Memory B cell (primary cell): ENCODE measurements around the gene P4HA1.
A peak's percentile ranks its signal among the peaks of the same experiment; 100 is the strongest.
"Not testable (repeated sequence)": the region's sequence is repeated elsewhere in the genome, so short reads cannot be mapped to it uniquely, and the experiment has no call there.

ENCODE experiments used
- ATAC-seq: fragments of 150-1000 bp; cut with Tn5 transposase; 2 replicates; pipeline ENCODE4 v1.10.0; 2021; ENCODE audit warnings: low read depth, mild to moderate bottlenecking, moderate library complexity
- DNase-seq, 2 donors: peaks; one replicate each; pipeline ENCODE4 v3.0.0; 2022; ENCODE audit warnings: low spot score in 2 of 2
- H3K27ac Mint-ChIP-seq: one replicate; pipeline ENCODE4 v1.8.0; 2022; ENCODE audit warnings: mild to moderate bottlenecking, moderate library complexity, mixed read lengths
- H3K27me3 Mint-ChIP-seq: one replicate; pipeline ENCODE4 v1.8.0; 2022; ENCODE audit warnings: mixed read lengths
- H3K36me3 Mint-ChIP-seq: one replicate; pipeline ENCODE4 v1.8.0; 2022; ENCODE audit warnings: mild to moderate bottlenecking, mixed read lengths
- H3K4me1 Mint-ChIP-seq: one replicate; pipeline ENCODE4 v1.8.0; 2022; ENCODE audit warnings: mixed read lengths
- H3K4me3 Mint-ChIP-seq: one replicate; pipeline ENCODE4 v1.8.0; 2022; ENCODE audit warnings: mild to moderate bottlenecking, moderate library complexity, mixed read lengths
- H3K9me3 Mint-ChIP-seq: one replicate; pipeline ENCODE4 v1.8.0; 2022; ENCODE audit warnings: mixed read lengths

P4HA1 gene

DNA sequence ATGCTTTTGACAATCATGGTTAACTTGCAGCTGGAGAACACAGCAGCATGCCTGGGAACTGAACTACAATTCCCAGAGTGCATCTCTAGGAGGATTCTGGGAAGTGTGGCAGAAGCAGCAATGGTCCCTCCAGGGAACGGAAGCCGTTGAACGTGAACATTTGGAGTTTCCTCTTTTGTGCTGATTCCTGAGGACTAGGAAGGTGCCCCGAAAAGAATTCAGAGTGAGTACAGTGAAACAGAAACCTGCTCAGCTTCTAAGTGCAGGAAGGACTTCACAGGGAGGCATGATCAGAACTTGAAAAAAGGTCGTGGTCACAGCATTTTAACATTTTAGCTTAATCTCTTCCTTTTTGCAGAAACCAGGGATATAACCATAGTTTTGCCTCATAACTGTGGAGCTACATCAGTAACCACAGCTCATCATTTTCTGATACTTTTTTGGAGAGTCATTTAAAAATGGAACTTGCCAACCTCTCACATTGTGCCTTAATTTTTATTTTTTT, 13.7 kb upstream of the P4HA1 start, which contains the start of gene NUDT13:
NUDT13 (plus strand) TSS at position 111 of the 505 bp plus-strand sequence. CDS start 3,911 bp downstream, outside the sequence.
- Mint-ChIP-seq H3K36me3 (peaks cover 15% of the 10 kb centered on the region), H3K4me1 (peaks cover 3% of the 10 kb centered on the region), H3K4me3 (peak within 1 kb of the TSS; percentile 88), H3K27ac (peak within 1 kb of the TSS; percentile 78), H3K9me3 (peaks cover 4% of the 10 kb centered on the region), H3K27me3 (no peaks in the 10 kb centered on the region)
- peak; percentile 89 for ATAC-seq
- peak in 1 of 2 donors; percentile 20 for DNase-seq

DNA sequence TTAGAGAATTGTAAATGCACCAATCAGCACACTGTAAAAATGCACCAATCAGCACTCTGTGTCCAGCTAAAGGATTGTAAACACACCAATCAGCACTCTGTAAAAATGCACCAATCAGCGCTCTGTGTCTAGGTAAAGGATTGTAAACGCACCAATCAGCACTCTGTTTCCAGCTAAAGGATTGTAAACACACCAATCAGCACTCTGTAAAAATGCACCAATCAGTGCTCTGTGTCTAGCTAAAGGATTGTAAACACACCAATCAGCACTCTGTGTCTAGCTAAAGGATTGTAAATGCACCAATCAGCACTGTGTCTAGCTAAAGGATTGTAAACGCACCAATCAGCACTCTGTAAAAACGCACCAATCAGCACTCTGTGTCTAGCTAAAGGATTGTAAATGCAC, 12.6 kb upstream of the P4HA1 start:
- H3K4me3 Mint-ChIP-seq, H3K4me1 Mint-ChIP-seq, ATAC-seq, DNase-seq, H3K27me3 Mint-ChIP-seq, H3K9me3 Mint-ChIP-seq, H3K27ac Mint-ChIP-seq: not testable (repeated sequence)
- H3K36me3 Mint-ChIP-seq = peaks cover 15% of the 10 kb centered on the region

DNA sequence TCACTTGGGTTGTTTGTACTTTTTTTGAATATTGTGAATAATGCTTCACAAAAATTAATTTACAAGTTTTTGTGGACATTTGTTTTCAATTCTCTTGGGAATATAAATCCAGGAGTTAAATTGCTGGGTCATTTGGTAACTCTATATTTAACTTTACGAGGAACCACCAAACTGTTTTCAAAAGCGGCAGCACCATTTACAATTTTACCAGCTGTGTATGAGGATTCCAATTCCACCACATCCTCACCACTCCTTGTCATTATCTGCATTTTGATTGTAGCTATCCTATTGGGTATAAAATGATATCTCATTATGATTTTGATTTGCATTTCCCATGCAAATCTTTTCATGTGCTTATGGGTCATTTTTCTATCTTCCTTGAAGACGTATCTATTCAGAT, 9.6 kb upstream of the P4HA1 start:
- ATAC-seq (no peak), DNase-seq (no peak)
- Mint-ChIP-seq H3K9me3 (peaks cover 4% of the 10 kb centered on the region), H3K27ac (no peak overlapping the region), H3K27me3 (no peaks in the 10 kb centered on the region), H3K4me1 (peaks cover 3% of the 10 kb centered on the region), H3K36me3 (peaks cover 18% of the 10 kb centered on the region), H3K4me3 (no peak overlapping the region)

DNA sequence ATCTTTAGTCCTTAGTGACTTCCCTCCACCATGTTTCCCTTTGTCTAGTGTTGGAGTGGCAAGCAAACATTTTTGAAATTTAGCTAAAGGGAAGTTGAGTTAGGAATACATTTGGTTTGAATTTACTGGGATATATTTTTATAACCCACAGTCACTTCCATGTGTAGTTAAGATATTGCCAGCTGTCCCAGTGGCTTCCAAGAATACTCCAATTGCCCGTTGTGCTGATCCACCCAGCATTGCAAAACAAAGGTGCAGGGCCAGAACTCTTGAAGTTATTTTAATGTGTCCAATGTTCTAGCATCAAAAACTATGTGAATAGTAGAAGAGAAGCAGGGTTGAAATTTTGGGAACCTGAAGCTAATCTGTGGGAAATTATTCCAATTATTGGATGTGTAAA, 2.5 kb upstream of the P4HA1 start:
- peaks cover 3% of the 10 kb centered on the region for H3K36me3 Mint-ChIP-seq
- no peaks in the 10 kb centered on the region for H3K27me3 Mint-ChIP-seq
- no peak overlapping the region for H3K27ac Mint-ChIP-seq
- peaks cover 10% of the 10 kb centered on the region for H3K4me1 Mint-ChIP-seq
- no peak for DNase-seq
- H3K4me3 Mint-ChIP-seq = no peak overlapping the region
- no peaks in the 10 kb centered on the region for H3K9me3 Mint-ChIP-seq
- ATAC-seq = no peak

DNA sequence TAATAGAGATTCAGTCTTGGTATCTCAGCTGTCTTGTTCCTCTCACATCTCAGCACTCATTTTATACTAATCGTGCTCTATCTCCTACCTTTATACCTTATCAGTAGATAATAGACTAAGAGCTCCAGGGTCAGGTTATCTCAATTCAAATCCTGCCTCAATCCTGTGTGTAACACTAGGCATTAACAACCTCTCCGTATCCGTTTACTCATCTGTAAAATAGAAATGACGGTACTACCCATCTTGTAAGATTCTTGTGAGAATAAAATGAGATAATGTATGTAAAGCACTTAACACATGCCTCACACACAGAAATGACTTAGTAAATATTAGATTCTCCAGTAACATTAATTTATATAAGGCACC, 622 bp upstream of the P4HA1 start:
- H3K4me3 Mint-ChIP-seq = peak overlapping the region; percentile 96
- DNase-seq (no peak), ATAC-seq (no peak)
- peaks cover 3% of the 10 kb centered on the region for H3K36me3 Mint-ChIP-seq
- H3K27me3 Mint-ChIP-seq = no peaks in the 10 kb centered on the region
- peak overlapping the region; percentile 99 for H3K27ac Mint-ChIP-seq
- H3K4me1 Mint-ChIP-seq = peaks cover 10% of the 10 kb centered on the region
- H3K9me3 Mint-ChIP-seq = no peaks in the 10 kb centered on the region

- DNase-seq = peak; percentile 65 to 67
- Mint-ChIP-seq H3K4me3 (peak overlapping the region; percentile 96), H3K4me1 (peaks cover 14% of the 10 kb centered on the region), H3K27ac (peak overlapping the region; percentile 99), H3K36me3 (peaks cover 2% of the 10 kb centered on the region), H3K9me3 (no peaks in the 10 kb centered on the region), H3K27me3 (no peaks in the 10 kb centered on the region)
- ATAC-seq = peak; percentile 45
Measured at GRCh38 chr10:73096041-73096448, 621 bp downstream of the P4HA1 start.

- peaks cover 2% of the 10 kb centered on the region for H3K36me3 Mint-ChIP-seq
- H3K4me3 Mint-ChIP-seq = peak overlapping the region; percentile 96
- H3K9me3 Mint-ChIP-seq = no peaks in the 10 kb centered on the region
- DNase-seq (peak; percentile 27 to 30), ATAC-seq (no peak)
- H3K4me1 Mint-ChIP-seq = peaks cover 14% of the 10 kb centered on the region
- peak overlapping the region; percentile 99 for H3K27ac Mint-ChIP-seq
- H3K27me3 Mint-ChIP-seq = no peaks in the 10 kb centered on the region
Measured at GRCh38 chr10:73095481-73096021, 1.1 kb downstream of the P4HA1 start.

- peaks cover 2% of the 10 kb centered on the region for H3K36me3 Mint-ChIP-seq
- H3K27me3 Mint-ChIP-seq = no peaks in the 10 kb centered on the region
- peak overlapping the region; percentile 96 for H3K4me3 Mint-ChIP-seq
- no peak for DNase-seq
- no peak for ATAC-seq
- H3K9me3 Mint-ChIP-seq = no peaks in the 10 kb centered on the region
- peak overlapping the region; percentile 99 for H3K27ac Mint-ChIP-seq
- peaks cover 14% of the 10 kb centered on the region for H3K4me1 Mint-ChIP-seq
Measured at GRCh38 chr10:73094986-73095480, 1.6 kb downstream of the P4HA1 start.

DNA sequence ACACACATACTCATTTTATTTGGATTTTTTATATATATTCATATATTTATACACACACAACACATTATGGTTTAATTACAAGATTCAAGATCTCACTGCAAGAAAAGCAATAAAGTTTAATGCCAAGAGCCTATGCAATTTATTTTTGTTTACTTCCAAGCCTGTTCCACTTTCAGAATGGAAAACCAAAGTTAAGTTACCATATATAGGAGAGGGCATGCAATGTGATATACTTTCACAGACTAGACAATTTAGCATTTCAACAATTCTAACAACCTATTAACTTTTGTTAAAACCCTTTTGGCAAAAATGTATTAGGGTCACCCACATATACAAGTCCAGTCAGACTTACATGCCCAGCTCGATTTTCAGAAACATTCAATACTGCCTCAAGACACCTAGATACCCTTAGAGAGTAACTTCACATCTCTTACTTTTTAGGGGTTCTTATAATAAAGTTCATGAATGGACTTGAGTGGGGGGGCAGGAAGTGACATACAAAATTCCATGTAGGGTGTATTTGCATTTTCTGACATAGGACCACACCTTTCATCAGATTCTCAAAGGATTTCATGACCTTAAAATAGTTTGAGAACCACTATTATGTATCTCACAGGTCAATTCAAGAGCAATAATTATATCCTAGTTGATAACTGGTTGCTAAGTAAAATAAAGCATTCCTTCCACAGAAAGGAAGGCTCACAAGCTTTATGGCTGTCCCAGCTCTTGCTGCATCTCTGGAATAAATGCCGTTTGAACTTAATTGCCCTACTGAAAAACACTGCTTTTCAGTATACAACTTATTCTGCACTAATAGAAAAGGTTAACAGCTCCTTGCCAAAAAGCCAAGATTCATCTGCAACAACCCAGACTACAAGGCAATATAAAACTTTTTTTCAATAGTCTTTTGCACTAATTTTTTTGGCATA, 2.5 kb downstream of the P4HA1 start:
- no peak overlapping the region for H3K4me3 Mint-ChIP-seq
- H3K27ac Mint-ChIP-seq = no peak overlapping the region
- no peaks in the 10 kb centered on the region for H3K27me3 Mint-ChIP-seq
- H3K4me1 Mint-ChIP-seq = peaks cover 14% of the 10 kb centered on the region
- ATAC-seq (no peak), DNase-seq (no peak)
- peaks cover 2% of the 10 kb centered on the region for H3K36me3 Mint-ChIP-seq
- H3K9me3 Mint-ChIP-seq = no peaks in the 10 kb centered on the region

DNA sequence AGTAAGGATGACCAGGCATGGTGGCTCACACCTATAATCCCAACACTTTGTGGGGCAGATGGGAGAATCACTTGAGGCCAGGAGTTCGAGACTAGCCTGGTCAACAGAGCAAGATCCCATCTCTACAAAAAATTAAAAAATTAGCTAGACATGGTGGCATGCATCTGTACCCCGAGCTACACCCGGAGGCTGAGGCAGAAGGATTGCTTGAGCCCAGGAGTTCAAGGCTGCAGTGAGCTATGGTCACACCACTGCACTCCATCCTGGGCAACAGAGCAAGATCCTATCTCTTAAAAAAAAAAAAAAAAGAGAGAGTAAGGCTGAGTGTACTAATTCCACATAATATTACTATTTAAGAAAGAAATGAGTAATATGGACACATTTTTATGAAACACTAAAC, 3.8 kb downstream of the P4HA1 start:
- Mint-ChIP-seq H3K27ac (no peak overlapping the region), H3K4me3 (no peak overlapping the region), H3K27me3 (no peaks in the 10 kb centered on the region), H3K4me1 (peaks cover 14% of the 10 kb centered on the region), H3K36me3 (peaks cover 2% of the 10 kb centered on the region), H3K9me3 (no peaks in the 10 kb centered on the region)
- DNase-seq = no peak
- ATAC-seq = no peak

- Mint-ChIP-seq H3K36me3 (peaks cover 2% of the 10 kb centered on the region), H3K27me3 (no peaks in the 10 kb centered on the region), H3K9me3 (no peaks in the 10 kb centered on the region), H3K4me3 (no peak overlapping the region), H3K4me1 (peaks cover 7% of the 10 kb centered on the region), H3K27ac (no peak overlapping the region)
- ATAC-seq (no peak), DNase-seq (no peak)
Measured at GRCh38 chr10:73088304-73088703, 8.4 kb downstream of the P4HA1 start.

GRCh38 chr10:73086816-73087215, 9.8 kb downstream of the P4HA1 start:
- ATAC-seq (no peak), DNase-seq (no peak)
- Mint-ChIP-seq H3K27ac (no peak overlapping the region), H3K36me3 (peaks cover under 1% of the 10 kb centered on the region), H3K27me3 (no peaks in the 10 kb centered on the region), H3K4me1 (peaks cover 7% of the 10 kb centered on the region), H3K9me3 (no peaks in the 10 kb centered on the region), H3K4me3 (no peak overlapping the region)

DNA sequence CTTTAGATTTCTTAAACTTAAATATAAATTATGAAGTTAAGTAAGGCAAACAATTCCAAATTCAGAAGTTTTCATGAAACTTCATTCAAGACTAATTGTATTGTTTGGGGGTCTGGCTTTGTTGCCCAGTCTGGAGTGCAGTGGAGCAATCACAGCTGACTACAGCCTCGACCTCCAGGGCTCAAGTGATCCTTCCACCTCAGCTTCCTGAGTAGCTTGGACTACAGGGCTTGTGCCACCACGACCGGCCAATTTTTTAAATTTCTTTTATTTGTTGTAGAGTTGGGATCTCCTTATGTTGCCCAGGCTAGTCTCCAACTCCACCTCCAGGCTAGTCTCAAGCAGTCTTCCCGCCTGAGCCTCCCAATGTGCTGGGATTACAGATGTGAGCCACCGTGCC, 12.5 kb downstream of the P4HA1 start:
- Mint-ChIP-seq H3K27me3 (no peaks in the 10 kb centered on the region), H3K4me1 (peaks cover 6% of the 10 kb centered on the region), H3K36me3 (no peaks in the 10 kb centered on the region), H3K27ac (no peak overlapping the region), H3K9me3 (no peaks in the 10 kb centered on the region), H3K4me3 (no peak overlapping the region)
- DNase-seq (no peak), ATAC-seq (no peak)

DNA sequence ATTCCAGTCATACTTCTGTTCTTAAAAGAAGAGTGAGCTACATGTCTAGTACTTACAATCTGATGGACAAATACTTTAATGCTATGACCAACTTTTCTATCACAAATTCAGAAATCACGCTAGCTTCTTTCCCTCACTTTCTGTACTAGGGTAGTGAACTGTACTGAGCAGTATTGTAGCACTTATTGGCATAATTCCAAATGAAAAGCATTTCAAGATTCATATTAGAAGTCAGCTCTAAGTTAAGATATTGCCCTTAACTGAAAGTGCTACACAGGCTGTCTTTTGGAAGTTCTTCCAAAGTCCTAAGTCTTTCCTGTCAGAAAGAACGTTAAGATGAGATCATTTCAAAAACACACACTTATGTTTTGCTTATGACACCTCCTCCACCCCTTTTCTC, 13.4 kb downstream of the P4HA1 start:
- Mint-ChIP-seq H3K27ac (no peak overlapping the region), H3K4me1 (peaks cover 6% of the 10 kb centered on the region), H3K27me3 (no peaks in the 10 kb centered on the region), H3K4me3 (no peak overlapping the region), H3K36me3 (no peaks in the 10 kb centered on the region), H3K9me3 (no peaks in the 10 kb centered on the region)
- ATAC-seq = no peak
- DNase-seq = no peak
